Gastrocnemius medialis (tissue), 4 donors: ENCODE measurements around the gene ABCC3.

Experiments used
- CTCF ChIP-seq, 5 experiments: fragments of 450-650 bp in 3 of 5; fragments of 200-600 bp in 2 of 5; sonication (generic) in 2 of 5; IDR thresholded peaks in 4 of 5; conservative IDR thresholded peaks in 1 of 5; 1 replicate in 4 of 5; 2 replicates in 1 of 5; pipeline ENCODE4 v1.5.1; 2016 to 2019; ENCODE audit warnings: antibody characterized with exemption in 5 of 5, mild to moderate bottlenecking in 3 of 5, moderate library complexity in 3 of 5
- POLR2A ChIP-seq, 2 donors: fragments of 450-650 bp; IDR thresholded peaks; one replicate each; pipeline ENCODE4 v1.6.1; 2017; ENCODE audit warnings: antibody characterized with exemption in 2 of 2, mild to moderate bottlenecking in 2 of 2, moderate library complexity in 2 of 2

- TF ChIP-seq POLR2A (IDR thresholded peaks at IDR 0.05) (no peak), CTCF (IDR thresholded peaks at IDR 0.05 in 4 of 5, conservative IDR thresholded peaks at IDR 0.05 in 1 of 5) (no peak)
Observed at GRCh38 chr17:50662632-50663225, 28.0 kb downstream of the ABCC3 start.
